HL-60 (cell line): Measurements from ENCODE around the gene DPP10.

Experiments used
- DNase-seq, 2 experiments: peaks; one replicate each; pipeline ENCODE4 v3.0.0-alpha.2; 2010 to 2020; ENCODE audit warnings: low read depth in 1 of 2, low spot score in 1 of 2
- H3K27ac ChIP-seq: fragments of 250-450 bp; sonication (Bioruptor Pico); replicated peaks from 2 replicates; pipeline ENCODE4 v1.5.1; 2020; ENCODE audit warnings: mild to moderate bottlenecking, moderate library complexity
- H3K27me3 ChIP-seq: fragments of 250-450 bp; sonication (Bioruptor Pico); 2 replicates; pipeline ENCODE4 v1.5.1; 2021; ENCODE audit warnings: mild to moderate bottlenecking, moderate library complexity; ENCODE audit not compliant: insufficient read depth, poor library complexity, severe bottlenecking
- H3K4me3 ChIP-seq: replicated peaks from 2 replicates; pipeline ENCODE4 v1.5.1; 2011; ENCODE audit warnings: mild to moderate bottlenecking, control low read depth, low read length; ENCODE audit not compliant: insufficient read depth
- GABPA ChIP-seq: IDR thresholded peaks from 2 replicates; pipeline ENCODE4 v1.6.1; 2012; ENCODE audit warnings: low read depth
- POLR2AphosphoS5 ChIP-seq: IDR thresholded peaks from 2 replicates; pipeline ENCODE4 v1.6.1; 2012; ENCODE audit warnings: low read depth
- SPI1 ChIP-seq: IDR thresholded peaks from 2 replicates; pipeline ENCODE4 v1.6.1; 2012; ENCODE audit warnings: low read depth, mild to moderate bottlenecking, borderline replicate concordance
- TF ChIP-seq, protein P1 (sequence below): IDR thresholded peaks from 2 replicates; pipeline ENCODE4 v1.6.1; 2012; ENCODE audit warnings: low read depth; ENCODE audit not compliant: insufficient replicate concordance
- TF ChIP-seq, protein P2 (sequence below): IDR thresholded peaks from one replicate; pipeline ENCODE4 v1.5.1; 2011; ENCODE audit warnings: low read length, control low read depth, inconsistent platforms; ENCODE audit not compliant: insufficient read depth

DPP10 gene

DNA sequence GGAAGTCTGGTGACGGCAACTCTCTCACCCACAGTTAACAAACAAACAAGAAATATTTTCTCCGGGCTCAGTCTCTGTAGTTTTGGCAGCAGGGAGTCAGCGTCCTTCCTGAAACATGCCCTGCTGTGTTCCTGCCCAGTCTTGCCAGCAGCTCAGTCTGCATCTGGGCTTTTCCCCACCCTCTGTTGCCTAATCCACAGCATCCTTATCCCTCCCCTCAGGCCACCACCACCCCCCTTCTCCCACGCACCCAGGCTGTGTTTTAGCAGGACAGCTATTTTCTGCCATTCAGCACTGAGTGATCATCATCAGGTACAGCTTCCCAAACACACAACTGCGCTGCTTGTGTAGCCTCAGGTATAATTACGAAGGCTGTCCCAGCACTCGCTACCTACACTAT, 168.2 kb downstream of the DPP10 start:
- H3K27ac ChIP-seq = no peak overlapping the region
- H3K4me3 ChIP-seq = no peak overlapping the region
- H3K27me3 ChIP-seq = no peaks in the 10 kb centered on the region
- DNase-seq = no peak
- TF ChIP-seq GABPA = no peak
- TF ChIP-seq SPI1 = no peak
- TF ChIP-seq POLR2AphosphoS5 = no peak

DNA sequence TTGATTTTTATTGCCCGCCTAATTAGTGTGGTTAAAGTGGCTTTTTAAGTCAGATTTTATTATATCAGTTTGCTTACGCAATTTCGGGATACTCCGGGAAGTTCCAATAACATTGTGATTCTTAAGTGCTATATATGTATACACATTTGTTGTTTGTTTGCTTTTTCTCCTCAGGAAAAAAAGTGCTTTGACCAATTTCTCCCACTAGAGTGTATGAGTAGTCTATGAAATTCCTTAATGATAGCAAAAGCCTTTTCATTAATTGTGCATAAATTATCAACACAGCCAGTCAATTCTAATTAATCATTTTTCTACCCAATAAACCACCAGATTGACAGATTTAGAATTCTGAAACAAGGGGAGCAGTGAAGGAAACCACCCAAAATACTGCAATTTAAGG, 172.2 kb downstream of the DPP10 start:
- H3K4me3 ChIP-seq = no peak overlapping the region
- TF ChIP-seq POLR2AphosphoS5 (no peak), GABPA (no peak), SPI1 (no peak)
- TF ChIP-seq, protein P1, sequence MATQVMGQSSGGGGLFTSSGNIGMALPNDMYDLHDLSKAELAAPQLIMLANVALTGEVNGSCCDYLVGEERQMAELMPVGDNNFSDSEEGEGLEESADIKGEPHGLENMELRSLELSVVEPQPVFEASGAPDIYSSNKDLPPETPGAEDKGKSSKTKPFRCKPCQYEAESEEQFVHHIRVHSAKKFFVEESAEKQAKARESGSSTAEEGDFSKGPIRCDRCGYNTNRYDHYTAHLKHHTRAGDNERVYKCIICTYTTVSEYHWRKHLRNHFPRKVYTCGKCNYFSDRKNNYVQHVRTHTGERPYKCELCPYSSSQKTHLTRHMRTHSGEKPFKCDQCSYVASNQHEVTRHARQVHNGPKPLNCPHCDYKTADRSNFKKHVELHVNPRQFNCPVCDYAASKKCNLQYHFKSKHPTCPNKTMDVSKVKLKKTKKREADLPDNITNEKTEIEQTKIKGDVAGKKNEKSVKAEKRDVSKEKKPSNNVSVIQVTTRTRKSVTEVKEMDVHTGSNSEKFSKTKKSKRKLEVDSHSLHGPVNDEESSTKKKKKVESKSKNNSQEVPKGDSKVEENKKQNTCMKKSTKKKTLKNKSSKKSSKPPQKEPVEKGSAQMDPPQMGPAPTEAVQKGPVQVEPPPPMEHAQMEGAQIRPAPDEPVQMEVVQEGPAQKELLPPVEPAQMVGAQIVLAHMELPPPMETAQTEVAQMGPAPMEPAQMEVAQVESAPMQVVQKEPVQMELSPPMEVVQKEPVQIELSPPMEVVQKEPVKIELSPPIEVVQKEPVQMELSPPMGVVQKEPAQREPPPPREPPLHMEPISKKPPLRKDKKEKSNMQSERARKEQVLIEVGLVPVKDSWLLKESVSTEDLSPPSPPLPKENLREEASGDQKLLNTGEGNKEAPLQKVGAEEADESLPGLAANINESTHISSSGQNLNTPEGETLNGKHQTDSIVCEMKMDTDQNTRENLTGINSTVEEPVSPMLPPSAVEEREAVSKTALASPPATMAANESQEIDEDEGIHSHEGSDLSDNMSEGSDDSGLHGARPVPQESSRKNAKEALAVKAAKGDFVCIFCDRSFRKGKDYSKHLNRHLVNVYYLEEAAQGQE = no peak
- TF ChIP-seq, protein P2, sequence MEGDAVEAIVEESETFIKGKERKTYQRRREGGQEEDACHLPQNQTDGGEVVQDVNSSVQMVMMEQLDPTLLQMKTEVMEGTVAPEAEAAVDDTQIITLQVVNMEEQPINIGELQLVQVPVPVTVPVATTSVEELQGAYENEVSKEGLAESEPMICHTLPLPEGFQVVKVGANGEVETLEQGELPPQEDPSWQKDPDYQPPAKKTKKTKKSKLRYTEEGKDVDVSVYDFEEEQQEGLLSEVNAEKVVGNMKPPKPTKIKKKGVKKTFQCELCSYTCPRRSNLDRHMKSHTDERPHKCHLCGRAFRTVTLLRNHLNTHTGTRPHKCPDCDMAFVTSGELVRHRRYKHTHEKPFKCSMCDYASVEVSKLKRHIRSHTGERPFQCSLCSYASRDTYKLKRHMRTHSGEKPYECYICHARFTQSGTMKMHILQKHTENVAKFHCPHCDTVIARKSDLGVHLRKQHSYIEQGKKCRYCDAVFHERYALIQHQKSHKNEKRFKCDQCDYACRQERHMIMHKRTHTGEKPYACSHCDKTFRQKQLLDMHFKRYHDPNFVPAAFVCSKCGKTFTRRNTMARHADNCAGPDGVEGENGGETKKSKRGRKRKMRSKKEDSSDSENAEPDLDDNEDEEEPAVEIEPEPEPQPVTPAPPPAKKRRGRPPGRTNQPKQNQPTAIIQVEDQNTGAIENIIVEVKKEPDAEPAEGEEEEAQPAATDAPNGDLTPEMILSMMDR = no peak
- no peak for DNase-seq

DNA sequence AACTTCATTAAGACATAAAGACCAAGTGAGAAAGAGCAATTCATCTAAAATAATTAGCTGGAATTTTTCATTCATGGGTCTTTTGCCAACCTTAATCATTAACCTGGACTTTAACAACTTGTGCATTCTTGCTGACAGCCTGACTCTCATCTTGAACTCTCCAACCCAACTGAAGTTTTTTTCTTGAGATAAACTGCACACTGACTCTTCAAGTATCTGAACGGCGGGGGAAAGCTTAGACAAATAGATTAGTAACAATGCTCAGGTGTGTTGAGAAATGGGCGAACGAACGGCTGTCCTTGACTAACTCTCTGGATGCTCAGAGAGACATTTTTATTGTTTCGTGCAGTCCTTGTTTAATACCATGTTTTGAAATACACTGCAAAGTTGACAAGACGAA, 186.0 kb downstream of the DPP10 start:
- TF ChIP-seq, protein P2 = no peak
- TF ChIP-seq GABPA (no peak), SPI1 (no peak), POLR2AphosphoS5 (no peak)
- TF ChIP-seq, protein P1 = no peak
- Histone ChIP-seq H3K27ac (no peak overlapping the region), H3K4me3 (no peak overlapping the region), H3K27me3 (no peaks in the 10 kb centered on the region)
- no peak for DNase-seq

More for the DNA sequence above, 172.2 kb downstream of the DPP10 start:
- H3K27ac ChIP-seq = no peak overlapping the region
- no peaks in the 10 kb centered on the region for H3K27me3 ChIP-seq

DNA sequence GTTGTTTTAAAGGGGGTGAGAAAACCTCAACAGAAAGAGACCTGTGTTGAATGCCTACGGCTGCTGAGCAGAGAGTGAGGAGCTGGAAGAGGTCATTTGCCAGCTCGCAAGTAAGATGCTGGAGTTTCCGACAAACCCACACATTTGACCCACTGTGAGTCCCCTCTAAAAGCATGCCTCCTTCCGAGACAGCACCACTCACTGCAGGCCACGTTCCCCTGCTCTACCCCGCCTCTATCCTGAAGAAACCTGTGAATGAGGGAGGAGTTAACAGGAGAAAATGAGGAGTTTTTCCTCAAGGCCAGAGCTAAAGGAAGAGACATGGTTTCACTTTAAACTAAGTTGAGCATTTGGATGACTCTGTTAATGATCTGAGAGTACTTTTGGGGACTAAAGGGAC, 188.7 kb downstream of the DPP10 start:
- TF ChIP-seq SPI1 (no peak), POLR2AphosphoS5 (no peak)
- DNase-seq = no peak
- Histone ChIP-seq H3K4me3 (no peak overlapping the region), H3K27ac (no peak overlapping the region), H3K27me3 (no peaks in the 10 kb centered on the region)

DNA sequence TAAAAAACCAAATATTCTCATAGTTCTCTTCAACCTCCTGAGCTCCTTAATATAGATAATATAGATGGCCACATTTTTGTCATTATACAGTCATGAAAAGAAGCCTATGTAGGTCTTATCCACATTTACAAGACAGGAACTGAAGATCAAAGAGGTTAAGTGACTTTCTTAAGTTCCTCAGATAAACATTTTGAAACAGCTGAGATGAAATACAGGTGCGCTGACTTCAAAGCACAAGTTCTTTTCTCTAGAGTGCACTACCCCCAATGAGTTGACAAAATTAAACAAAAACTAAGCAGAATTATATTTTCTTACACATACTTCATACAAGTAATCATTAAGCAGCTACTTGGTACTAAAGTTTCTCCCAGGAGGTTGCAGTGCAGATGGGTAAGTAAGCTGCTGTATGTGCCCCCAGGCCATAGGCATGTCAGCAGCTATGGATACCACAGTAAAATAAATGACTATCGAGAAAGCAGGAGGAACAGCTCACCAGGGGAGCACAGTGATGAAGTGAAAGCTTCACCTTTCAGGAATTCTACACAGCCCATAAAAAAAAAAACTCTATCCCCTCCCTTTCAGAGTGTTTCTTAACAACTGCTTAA, 199.8 kb downstream of the DPP10 start:
- H3K4me3 ChIP-seq = no peak overlapping the region
- H3K27ac ChIP-seq = no peak overlapping the region
- no peak for TF ChIP-seq POLR2AphosphoS5
- no peak for TF ChIP-seq GABPA
- TF ChIP-seq, protein P1 = no peak
- TF ChIP-seq SPI1 = no peak
- TF ChIP-seq, protein P2 = no peak
- H3K27me3 ChIP-seq = peaks cover 2% of the 10 kb centered on the region
- no peak for DNase-seq
